ENCODE results near the gene SUPT4H1.
"Not testable (repeated sequence)": the region's sequence is repeated elsewhere in the genome, so short reads cannot be mapped to it uniquely, and the experiment has no call there.

Gene SUPT4H1

DNA sequence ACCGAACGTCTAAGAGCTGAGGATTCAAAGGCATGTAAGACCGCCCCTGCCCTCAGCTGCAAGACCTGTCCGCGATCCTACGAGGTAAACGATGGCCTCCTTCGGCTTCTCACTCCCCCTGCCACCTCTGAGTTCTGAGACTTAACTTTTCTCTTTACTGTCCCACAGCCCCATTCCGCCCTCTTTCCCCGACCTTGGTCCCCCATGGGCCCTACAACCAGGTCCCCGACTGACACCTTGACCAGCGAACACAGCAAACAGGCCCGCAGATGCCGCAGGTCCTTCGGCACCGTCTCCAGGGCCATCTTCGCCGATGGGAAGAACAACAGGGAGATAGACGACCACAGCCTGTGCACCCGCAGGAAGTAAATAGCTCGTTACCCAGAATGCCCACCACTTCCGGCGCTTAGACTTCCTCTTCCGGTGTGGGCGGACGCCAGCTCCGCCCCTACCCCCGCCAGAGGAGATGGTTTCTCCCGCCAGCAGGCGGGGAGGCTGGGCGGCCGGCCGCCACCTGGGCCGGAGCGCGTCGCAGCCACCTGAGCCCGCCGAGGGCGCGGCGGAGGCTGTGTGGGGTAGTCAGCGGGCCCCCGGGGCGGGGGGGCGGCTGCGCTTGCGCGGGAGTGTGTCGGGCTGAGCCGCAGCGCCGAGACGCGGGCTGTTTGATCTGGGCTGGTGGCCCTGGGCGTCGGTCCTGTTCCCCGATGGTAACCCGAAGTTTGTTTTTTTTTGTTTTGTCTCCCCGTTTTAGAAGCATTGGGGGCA is at the start of gene SUPT4H1:
Gene SUPT4H1, minus strand, starts transcription at position 371 of the 765 bp plus-strand sequence. Its CDS starts 66 bp downstream, at position 305.
- DNase-seq: peak; percentile 96 to 97

DNA sequence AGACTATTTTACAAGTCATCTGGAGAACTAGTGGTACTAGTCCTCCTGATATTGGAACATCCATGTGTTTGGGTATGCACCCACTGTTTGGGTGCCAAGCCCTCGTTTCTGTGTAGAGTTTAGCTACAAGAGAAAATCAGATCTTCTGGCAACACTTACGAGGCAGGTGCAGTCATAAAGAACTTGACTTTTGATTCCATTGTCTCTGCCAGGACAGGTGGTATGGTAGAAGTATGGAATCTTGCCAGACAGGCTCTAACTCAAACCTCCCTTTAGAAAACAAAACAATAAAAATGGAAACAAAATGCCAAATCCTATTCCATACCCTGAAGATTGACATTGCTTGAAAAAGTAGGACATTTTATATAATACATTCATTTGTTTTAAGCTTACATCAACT is 49.3 kb upstream of the SUPT4H1 start:
- DNase-seq: no peak

DNA sequence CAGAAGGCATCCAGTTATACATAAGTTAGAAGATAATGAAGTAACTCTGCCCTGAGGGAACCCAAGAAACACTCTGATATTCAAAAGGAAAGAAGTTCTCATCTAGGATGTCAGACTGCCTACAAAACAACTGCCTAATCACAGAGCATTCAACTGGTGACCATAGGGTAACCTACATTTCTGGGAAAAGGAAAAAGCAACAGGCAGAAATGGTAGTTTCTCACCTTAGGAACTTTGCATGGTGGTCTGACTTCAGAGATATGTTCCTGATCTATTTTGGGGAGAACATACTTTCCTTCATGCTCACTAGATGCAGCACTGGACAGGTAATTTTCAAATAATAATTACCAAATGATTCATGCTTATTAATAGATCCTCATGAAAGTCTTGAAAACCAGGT is 48.8 kb upstream of the SUPT4H1 start:
- no peak for DNase-seq

DNA sequence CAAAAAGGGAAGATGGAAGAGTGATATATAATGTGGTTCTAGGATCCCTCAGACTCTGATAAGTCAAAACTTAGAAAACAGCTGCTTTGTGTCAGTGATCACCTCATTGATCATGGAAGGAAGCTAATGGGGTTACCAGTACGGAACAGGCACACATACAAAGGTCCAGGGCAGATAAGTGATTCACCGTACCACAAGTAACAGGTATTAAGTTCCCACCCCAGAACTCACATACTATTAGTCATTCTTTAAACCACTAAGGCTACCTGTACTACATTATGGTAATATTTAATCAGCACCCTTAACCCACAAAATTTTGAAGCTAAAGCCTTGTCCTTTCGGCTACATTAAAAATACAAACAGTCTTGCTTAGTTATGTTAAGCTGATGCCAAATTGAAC is 48.0 kb upstream of the SUPT4H1 start:
- no peak for DNase-seq

DNA sequence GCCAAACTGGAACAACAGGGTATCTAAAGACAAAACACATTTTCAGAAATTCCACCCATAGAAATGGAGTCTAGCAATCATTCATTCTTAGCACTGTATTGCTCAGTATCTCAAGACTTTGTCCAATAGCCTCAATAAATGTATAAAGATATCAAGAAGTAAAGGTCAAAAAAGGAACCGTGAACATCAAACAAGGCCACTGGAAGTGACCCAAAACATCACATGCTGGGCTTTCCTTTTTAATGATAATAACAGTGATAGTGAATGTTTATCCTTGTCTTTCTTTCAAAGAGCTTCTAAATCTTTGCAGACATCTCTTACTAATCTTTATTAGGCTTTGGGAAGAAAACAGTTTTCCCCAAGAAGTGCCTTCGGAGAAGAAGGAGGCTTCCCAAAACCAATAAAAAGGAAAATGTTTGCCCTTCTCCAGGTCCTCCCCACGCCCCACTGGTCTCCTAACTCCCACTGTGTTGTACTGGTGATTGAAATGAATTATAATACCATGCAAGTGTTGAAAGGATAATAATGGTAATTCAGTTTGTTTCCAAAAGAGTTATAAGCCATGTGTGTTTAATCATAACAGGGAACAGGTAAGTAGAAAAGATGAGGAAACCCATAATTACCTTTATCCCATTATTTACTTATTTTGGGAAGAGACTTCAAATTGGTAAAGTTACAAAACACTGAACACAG is 46.7 kb upstream of the SUPT4H1 start:
- no peak for DNase-seq

DNA sequence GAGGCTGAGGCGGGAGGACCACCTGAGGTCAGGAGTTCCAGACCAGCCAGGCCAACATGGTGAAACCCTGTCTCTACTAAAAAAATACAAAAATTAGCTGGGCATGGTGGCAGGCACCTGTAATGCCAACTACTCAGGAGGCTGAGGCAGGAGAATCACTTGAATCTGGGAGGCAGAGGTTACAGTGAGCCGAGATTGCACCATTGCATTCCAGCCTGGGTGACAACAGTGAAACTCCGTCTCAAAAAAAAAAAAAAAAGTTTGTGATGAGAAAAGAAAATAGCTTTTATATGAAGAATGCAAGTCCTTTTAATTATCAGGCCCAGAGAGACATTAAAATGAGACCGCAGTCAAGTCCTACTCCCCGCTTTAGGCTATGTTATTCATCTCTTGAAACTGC is 45.4 kb upstream of the SUPT4H1 start:
- DNase-seq: not testable (repeated sequence)

DNA sequence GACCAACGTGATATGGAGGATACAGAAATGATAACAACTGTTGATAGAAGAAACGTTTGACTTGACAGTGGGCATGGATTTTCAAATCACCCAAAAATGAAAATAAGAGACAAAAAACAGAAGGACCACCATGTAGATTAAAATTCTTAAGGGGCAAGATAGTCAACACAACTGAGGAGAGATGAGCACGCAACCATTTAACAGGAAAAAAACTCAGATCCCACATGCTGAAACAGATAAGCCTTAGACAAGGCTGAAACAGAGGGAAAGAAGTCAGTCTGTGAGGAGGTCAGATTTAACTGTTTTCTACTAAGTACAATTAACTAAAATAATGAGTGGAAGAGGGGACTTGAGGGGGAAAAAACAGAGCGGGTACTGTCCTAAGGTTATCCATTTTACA is 44.2 kb upstream of the SUPT4H1 start:
- DNase-seq: no peak

DNA sequence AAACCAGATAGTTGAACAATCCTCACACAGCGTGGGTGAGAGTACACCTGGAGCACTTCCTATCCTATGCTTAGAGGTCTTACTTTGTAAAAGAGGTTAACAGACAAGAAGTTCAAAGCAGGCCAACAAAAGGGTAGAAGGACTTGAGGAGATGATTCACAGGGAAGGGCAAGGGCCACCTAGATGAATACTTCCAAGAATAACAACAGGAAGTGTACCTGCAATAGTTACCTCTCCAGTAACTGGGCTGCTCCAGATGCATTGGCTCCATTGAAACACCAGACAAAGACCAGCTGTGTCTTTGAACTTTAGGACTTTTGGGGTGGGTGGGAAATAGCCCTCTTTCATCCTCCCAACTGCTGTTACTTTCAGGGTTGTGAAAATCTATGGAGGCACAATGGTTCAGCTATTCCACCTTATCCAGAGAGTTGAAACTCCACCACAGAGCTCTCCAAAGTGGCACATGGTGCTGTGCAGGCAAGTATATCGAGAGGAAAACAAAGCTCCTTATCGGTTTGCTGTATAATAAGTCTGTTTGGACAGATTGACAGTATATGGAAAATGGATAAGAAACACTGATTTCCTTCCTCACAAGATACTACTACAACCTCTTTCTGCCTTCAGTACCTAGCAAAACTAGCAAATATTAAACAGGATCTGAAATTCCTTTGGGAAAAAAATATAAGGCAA is 42.7 kb upstream of the SUPT4H1 start:
- DNase-seq: no peak

DNA sequence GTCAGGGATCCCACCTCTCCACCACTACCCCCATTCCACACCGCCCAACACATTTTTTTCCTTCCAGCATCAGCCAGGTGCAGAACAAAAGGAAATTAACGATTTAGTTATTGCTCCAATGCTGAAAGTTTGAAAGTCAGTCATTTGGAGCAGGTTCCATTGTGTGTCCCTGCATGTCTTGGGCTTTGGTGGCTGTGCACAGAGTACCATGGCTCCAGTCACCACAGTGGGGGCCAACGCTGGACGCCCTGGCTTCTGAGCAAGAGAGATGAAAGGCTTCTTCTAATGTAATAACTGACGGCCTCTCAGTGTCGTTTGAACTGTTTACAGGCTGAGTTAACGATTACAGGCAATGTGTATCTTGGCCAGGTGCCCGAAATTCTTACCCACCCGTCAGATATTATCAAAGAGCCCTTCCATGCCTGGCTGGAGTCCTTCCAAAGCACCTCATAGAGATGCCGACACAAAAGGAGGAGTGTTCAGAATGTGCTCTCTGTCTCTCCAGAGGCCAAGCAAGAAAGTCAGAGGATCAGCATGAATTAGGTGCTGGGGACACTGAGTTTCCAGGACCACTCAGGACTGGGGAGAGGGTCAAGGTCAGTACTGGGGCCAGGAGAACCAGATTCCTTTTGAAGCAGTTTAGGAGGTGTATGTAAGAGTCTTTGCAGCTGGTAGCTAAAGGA is 39.4 kb upstream of the SUPT4H1 start:
- no peak for DNase-seq

DNA sequence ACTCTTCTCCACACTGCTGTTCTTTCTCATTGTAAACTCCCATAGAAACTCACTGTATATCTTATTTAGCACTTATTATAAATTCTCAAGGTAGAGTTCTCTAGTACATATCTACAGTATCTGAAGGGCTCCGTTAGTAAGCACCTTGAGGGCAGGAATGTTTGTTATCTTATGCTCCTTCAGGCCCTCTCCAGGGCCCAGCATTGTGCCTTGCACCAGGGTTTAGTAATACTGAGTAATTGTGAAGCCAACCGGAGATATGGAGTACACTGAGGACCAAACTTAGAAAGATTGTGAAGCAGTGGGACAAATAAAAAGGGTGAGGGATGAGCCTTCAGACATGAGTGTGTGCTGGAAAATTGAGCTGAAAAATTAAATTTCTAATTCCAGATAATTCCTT is 38.9 kb upstream of the SUPT4H1 start:
- no peak for DNase-seq

DNA sequence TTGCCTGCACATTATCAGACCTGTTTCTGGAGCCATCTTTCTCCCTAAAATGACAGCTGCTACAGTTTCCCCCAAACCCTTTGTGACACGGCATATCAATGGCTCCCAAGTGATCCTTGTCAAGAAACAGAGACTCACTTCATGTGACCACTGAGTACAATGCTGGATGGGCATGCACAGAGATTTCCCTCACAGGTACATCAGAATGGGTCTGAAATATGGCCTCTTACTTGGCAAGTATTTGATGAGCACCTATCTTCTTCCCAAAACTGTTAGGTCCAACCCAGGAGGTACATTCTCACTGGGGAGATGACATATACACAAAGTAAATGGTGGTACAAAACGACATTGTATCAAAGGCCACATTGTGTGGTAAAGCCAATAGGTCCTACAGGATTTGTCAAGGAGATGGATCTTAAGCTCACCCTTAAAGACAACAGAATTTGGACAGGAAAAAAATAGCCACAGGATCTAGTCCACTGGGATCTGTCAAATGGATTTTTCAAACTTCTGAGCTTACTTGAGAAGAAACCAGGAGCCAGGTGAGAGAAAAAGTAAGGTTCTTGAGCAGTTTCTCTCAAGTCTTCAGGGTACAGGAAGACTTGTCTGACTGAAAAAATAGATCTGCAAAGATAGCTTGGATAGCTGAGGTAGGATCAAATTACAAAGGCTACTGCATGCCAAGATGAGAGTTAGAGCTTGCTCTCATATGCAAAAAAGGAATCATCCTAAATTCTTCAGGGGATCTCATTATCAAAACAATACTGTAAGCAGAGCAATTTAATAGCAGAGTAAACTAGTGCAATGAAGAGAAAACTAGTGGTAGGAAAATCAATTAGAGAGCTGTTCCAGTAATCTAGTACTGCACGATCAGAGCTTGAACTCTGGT is 36.5 kb upstream of the SUPT4H1 start:
- DNase-seq: no peak

DNA sequence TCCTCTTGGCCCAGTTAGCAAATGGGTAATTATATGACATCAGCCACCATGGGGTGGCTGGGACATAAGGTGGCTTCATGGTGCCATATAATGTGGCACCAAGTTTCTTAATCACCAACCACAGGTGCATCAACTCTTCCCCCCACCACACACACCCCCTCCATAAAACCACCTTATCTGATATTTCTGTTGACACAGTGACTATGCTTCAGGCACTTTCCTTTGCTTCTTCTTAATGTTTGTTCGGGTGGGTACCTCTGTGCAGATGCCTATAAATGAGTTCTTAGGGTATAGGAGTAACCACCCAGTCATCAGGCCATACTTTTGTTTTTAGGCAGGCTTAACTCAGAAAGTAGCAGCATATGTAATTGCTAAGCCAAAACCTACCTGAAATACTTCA is 35.8 kb upstream of the SUPT4H1 start:
- no peak for DNase-seq

DNA sequence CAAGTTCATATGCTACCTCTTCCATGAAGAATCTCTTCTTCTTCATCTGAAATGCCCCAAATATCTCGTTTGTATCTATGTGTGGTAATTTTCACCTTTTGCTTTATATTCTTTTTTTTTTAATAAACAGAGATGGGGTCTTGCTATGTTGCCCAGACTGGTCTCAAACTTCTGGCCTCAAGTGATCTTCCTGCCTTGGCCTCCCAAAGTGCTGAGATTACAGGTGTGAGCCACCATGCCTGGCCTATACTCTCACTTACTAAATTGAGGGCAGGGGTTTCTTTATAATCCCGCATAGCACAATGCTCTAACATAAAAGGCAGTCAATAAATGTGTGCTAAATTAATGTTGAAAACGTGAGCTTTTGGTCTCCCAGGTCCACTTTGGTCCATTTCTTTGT is 34.7 kb upstream of the SUPT4H1 start:
- no peak for DNase-seq

DNA sequence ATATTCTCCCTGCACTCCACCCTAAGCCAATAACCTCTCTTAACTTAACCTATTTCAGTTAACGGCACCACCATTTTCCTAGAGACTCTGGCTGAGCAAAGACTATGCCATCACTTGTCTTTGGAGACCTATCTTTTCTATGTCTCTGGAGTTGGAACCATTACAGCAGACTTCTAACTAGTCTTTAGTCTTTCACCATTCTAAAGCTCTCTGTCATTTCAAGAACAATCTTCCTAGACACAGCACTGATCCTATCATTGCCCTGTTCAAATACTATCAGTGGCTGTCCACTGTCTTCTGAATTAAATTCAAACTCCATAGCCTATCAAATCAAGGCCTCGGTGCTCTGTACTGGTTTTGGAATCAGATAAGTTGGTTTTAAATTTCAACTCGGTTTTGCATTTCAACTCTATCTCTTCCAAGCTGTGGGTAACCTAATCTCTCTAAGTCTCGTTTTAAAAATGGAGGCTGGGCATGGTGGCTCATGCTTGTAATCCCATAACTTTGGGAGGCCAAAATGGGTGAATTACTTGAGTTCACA is 33.4 kb upstream of the SUPT4H1 start:
- no peak for DNase-seq

DNA sequence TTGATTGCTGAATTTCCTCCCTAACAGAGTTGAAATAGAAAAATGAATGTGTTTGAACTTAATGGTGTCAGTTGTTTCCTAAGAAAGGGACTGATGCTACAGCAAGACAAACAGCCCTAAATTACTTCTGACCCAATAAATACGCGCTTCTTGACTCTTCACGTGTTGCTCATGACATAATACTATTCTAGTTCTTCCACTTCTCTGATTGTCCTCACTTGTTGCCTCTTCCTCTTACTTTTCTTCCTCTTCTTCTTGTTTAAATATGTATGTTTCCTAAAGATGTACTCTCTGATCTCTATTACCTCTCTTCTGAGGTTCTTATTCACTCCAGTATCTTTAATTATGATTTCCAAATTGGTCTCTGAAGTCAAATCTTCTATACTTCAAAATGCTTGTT is 32.9 kb upstream of the SUPT4H1 start:
- no peak for DNase-seq

DNA sequence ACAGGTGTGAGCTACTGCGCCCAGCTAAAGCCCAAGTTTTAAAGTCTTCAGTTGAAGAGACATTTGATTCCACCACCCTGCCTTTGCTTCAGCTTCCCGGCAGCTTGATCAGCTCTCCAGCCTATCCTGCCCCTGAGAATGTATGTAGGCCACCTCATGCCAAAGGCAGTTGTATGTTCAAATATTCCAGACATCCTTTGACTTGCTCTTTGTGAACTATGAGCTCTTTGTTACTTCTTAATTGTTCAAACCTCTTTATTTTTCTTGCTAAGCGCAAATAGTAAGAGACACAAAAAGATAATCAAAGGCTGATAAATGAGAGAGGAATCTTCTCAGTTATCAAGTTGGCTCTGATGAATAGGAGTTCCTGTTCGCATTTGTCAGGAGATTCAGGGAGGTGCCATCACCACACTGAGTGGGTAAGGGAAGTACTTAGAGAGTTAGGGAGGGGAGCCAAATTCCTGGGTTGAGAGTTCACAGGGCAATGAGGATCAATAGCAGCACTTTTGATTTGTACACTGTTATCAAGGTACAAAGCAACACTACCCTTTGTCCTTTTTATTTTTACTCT is 32.0 kb upstream of the SUPT4H1 start:
- DNase-seq: no peak

DNA sequence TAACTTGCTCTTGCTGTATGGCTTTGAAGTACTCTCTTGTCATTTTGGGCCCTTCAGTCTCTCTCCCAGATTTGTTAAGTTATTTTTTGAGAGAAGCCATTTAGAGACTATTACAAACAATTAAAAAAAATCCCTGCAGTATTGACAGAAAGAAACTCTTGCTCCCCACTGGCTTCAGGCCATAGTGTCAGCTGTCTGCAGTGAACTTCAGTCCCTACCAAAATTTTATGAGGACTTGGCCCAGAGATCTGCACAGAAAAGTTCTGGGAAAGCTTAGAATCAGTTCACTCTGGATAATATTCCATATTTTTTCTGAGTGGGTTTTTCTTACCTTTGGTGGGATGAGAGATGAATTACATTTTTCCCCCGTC is 30.9 kb upstream of the SUPT4H1 start:
- no peak for DNase-seq

DNA sequence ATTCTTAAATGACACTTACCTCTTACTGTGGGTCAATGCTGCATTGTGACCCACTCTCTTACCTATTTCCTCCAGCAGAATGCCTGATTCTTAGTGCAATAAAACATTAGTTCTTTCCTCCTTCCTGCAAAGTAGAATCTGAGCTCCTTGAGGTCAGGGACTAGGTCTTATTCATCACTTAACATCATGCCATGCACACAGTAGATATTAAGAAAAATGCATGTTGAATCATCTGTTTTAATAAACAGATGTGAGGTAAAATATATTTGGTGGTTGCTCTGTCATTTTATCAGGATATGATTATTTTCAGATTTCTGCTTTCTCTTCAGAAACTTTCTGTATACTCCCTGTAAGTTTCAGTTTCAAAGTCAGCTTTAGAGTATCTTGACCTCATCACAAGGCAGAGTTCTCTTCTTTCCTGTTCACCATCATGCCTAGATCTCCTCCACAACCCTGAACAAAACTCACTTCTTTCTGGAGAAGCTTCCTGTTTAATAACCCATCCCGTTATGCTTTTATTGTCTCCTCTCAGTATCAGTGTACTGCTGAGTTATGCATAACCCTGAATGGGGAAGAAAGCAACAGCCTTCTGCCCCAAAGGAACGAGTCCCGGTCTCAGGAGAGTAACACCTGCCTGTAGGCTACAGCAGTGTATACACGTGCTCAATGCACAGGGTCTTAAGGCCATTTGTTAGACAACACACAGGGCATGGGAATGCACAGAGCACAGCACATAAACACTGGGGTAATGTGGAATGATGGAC is 30.3 kb upstream of the SUPT4H1 start:
- DNase-seq: no peak

DNA sequence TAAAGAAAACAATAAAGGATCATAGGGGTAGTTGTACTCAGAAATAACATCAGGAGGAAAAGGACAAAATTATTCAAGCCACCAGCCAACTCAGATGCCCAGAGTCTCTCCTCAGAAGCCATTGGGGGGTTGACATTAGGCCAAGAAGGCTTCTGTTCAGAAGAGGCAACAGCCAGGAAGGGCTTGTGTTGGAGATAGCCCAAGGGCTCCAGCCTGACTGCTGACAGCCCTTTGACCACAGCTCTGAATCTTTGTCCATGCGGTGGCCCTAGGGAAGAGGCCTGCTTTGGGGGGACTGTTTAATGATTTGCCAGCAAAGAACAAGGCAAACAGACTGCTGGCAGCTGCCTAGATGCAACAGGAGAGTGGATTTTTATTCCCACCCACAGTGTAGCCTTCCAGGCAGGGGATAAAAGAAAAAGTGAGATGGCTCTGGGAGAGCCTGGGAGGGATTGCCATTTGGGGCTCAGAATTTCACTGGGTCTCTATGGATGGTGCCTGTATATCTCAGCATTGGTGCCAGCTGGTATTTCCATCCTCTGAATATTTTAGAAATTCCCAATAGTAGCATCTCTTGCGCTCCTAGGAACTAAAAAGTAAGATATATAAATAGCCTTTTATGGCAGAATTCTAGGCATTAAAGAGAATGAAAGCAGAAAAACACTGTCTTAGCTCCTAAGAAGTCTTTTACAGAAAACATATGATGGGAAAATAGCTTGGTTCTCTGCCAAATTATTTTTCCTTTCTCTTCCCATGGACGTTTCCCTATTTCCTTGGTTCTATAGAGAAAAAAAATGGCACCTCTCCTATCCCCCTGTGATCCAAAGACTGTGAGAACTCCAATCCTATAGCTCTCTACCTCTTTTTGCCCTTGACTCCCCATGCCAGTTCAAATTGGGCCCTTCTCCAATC is 29.4 kb upstream of the SUPT4H1 start:
- DNase-seq: no peak
